ENCODE measurements around the gene RFX3.

Gene RFX3

DNA sequence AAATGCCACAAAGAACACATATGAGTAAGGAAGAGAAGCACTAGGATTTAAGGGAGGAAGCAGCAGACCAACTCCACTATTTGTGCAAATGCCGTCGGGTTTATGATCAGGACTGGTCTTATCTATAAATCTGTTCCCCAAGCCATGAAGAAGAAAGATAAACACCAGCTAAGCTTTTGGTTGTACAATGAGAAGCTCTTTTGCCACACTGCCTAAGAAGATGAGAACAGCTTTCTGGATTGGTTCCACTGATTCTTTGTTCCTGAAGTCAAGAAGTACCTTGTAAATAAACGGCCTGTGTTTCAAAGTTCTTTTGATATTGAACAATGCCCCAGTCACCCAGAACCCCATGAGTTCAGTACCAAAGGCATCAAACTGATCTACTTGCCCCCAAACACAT, 93.9 kb downstream of the RFX3 start:
- no peak for DNase-seq

GRCh38 chr9:3419893-3420292, 105.9 kb downstream of the RFX3 start:
- DNase-seq: no peak

DNA sequence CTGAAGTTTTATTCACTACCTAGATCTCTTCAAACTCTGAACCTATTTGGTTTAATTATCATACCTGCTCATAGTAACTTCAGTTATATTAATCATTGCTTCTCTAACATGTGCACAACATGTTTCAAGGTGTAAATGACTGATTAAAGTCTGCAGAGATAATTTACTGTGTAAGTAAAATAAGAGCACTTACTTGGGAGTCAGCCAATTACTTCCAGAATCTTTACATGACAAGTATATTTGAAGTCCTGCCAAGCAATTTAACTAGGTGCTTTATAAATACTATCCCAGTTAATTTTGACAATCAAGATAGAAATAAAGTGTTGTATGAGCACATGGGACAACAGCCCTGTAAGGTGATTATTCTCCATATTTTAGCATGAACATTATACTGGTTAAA, 109.9 kb downstream of the RFX3 start:
- DNase-seq: no peak

- DNase-seq: no peak
These were observed 111.8 kb downstream of the RFX3 start for GRCh38 chr9:3413984-3414383.

- no peak for DNase-seq
These were observed 115.3 kb downstream of the RFX3 start for GRCh38 chr9:3410461-3410860.

DNA sequence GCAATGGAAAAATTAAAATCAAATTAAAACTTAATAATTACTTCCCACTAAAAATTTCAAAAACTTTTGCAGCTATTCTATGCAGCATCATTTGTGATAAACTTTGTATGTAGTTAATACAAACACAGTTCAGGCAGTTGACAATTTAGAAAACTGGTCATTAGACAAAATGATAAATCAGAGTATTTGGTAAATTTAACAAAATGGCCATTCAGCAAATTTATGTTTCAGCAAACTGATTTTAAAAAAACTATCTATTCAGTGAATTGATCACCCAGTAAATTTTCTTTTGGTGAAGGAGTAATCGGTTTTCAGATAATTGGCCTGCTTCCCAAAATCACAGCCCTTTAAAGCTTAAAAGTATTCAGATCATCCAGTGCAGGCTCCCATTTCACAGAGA, 116.3 kb downstream of the RFX3 start:
- DNase-seq: no peak

GRCh38 chr9:3403315-3403714, 122.5 kb downstream of the RFX3 start:
- DNase-seq: no peak

DNA sequence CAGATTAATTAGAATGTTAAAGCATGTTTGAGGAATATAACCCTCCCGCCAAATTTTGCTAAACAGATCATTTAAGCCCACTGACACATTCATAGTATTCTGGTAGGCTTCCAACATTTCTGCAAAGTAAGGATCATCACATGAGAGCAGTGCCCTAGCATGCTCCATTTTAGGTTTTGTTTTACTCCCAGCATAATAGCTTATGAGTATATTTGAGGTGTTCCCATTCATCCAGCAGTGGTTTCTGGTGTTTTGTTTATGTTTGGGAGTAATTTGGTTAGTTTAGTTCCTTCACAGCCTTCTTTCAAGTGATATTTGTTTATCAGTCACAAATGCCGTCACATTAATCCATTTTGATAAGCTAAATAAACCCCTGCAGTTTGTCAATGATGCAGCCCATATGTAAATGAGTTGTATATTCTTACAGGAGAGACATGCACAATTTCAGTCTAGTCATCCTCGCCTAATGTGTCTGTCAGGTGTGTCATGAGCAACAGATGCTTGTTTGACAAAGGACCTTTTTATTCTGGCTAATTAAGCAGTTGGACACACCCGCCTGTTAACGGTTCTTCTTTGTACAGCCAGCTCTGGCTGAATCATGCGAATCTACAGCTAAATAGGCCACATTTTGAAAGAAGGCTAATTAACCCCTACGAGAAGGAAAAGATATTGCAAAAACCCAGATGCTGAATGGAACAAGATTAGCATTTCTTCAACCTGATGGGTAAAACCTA, 124.4 kb downstream of the RFX3 start:
- DNase-seq: no peak

GRCh38 chr9:3398232-3398648, 127.6 kb downstream of the RFX3 start:
- no peak for DNase-seq

DNA sequence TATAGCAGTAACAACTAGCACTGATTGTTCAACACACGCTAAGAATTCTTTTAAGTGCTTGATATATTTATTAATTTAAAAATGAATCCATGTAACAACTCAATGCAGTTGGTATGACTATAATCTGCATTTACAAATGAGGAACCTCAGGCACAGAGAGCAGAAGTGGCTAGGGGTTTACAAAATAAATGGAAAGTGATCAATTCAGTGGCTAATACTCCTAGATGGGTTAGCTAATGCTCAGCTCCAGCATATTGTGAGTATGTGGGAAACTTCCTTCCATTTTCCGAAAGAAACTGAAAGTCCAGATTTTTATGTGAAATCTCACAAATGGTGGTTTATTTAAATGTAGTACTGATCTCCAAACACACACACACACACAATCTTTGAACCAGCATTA, 128.0 kb downstream of the RFX3 start:
- DNase-seq: no peak

DNA sequence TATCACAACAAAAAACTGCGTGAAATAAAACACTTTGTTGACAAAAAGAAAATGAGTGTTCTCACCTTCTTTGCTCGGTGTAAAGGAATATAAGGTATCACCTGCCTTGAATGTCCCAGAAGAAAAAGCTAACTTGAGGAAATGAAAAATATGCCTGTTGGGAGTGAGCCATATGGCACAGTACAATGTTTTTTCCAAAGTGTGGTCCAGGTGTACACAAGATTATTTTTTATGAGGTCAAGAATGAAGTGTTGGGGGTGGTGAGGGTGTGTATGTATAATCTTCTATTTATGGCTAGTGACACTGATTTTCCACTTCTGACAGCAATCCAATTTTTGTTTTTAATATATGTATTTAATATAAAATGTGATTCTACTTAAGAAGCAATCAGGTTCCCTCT, 134.4 kb downstream of the RFX3 start:
- DNase-seq: no peak

- no peak for DNase-seq
These were observed 139.0 kb downstream of the RFX3 start for GRCh38 chr9:3386753-3387152.

GRCh38 chr9:3385871-3386270, 139.9 kb downstream of the RFX3 start:
- no peak for DNase-seq

- DNase-seq: no peak
These were observed 154.0 kb downstream of the RFX3 start for GRCh38 chr9:3371842-3372241.

DNA sequence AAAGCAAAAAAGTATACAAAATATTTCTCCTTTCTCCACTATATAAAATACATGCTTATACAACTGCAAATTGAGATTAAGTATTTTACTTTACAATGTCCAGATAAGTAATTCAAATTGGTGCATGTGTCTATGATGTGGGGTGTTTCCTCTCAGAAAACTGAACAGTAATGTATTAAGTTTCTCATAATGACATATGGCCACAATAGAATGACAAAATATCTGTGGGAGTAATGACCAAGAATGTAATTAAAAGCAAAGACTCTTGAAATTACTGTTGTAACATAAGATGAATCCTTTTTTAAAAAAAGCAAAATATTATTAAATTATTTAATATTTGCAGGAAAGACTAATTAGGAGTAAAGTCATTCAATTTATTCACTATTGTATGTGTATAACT, 155.1 kb downstream of the RFX3 start:
- DNase-seq: no peak

DNA sequence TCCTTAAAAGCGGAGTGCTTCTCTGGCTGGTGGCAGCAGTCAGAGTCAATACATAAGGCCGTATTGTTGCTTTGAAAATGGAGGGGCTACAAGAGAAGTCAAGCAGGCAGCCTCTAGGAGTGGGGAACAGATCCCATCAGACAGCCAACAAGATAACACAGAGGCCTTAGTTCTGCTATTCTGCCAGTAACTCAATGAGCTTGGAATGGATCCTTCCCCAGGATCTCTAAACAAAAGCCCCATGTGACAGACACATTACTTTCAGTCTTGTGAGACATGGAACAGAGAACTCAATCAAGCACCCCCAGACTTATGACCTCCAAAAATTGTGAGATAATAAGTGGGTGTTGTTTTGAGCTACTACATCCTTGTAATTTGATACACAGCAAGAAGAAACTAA, 158.6 kb downstream of the RFX3 start:
- DNase-seq: no peak

GRCh38 chr9:3361689-3362392, 164.0 kb downstream of the RFX3 start:
- no peak for DNase-seq

- DNase-seq: no peak
These were observed 164.7 kb downstream of the RFX3 start for GRCh38 chr9:3361116-3361515.

DNA sequence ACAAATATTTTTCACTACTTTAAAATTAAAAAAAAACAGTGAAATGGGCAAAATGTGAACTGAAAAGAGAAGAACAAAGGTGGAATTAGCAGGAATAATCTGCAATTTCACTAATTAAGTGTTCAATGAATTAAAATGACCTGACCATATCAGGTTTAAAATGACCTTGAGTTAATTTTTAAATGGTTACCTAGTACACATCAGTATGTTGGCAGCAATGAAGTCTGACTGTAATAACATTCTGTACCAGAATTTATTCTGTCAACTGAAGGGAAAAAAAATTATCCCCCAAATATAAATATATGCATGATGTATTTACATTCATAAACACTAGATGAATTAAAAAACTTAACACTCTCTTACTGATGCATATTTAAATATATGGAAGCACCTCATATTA, 165.6 kb downstream of the RFX3 start:
- no peak for DNase-seq

- DNase-seq: no peak
These were observed 166.0 kb downstream of the RFX3 start for GRCh38 chr9:3359778-3360177.

- no peak for DNase-seq
These were observed 166.6 kb downstream of the RFX3 start for GRCh38 chr9:3359048-3359692.

DNA sequence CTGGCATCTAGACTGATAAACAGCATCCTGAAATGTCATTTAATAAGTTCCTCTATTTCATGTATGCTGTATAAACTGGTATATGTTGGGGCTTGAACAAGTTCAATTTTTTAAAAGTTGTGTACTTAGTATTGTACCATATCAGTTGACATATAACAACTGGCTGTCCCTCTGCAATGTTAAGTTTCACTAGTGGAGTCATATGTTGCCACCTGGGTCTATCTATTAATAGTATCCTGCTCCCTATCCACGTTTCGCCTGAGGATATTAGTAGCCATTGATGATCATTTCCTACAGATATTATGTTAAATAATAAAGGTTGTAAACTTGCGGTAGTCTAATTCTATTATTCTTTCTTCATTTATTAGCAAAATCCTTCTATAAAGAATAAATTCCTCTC, 177.6 kb downstream of the RFX3 start:
- no peak for DNase-seq

GRCh38 chr9:3346549-3346948, 179.3 kb downstream of the RFX3 start:
- no peak for DNase-seq

- no peak for DNase-seq
These were observed 182.1 kb downstream of the RFX3 start for GRCh38 chr9:3343671-3344070.
